HepG2 (cell line): Measurements from ENCODE around the gene SLC16A2.

Experiments used
- BHLHE40 ChIP-seq: IDR thresholded peaks from 2 replicates; pipeline ENCODE4 v1.6.1; 2011; ENCODE audit warnings: low read length, improper control_type of control experiment
- CENPT ChIP-seq: sonication (generic); formaldehyde crosslinking; IDR thresholded peaks from 2 replicates; pipeline ENCODE4 v1.8.0; 2022; ENCODE audit warnings: low read depth, mild to moderate bottlenecking, moderate library complexity, missing genetic modification reagents
- ESRRA ChIP-seq: sonication (generic); formaldehyde crosslinking; IDR thresholded peaks from 2 replicates; pipeline ENCODE4 v1.5.1; 2020; ENCODE audit warnings: mild to moderate bottlenecking, low read depth, missing genetic modification reagents
- EZH2 ChIP-seq: conservative IDR thresholded peaks from 2 replicates; pipeline ENCODE4 v1.6.1; 2012; ENCODE audit warnings: mild to moderate bottlenecking, low read depth, low read length, moderate library complexity
- FOXK1 ChIP-seq: sonication (generic); formaldehyde crosslinking; IDR thresholded peaks from 2 replicates; pipeline ENCODE4 v1.4.0; 2020; ENCODE audit warnings: low read depth, missing genetic modification reagents, borderline replicate concordance
- MAF1 ChIP-seq: sonication (generic); formaldehyde crosslinking; IDR thresholded peaks from 2 replicates; pipeline ENCODE4 v1.5.0; 2020; ENCODE audit warnings: missing genetic modification reagents, borderline replicate concordance
- POLR2AphosphoS5 ChIP-seq: IDR thresholded peaks from 2 replicates; pipeline ENCODE4 v1.6.1; 2012; ENCODE audit warnings: low read depth, low read length
- SIN3A ChIP-seq: IDR thresholded peaks from 2 replicates; pipeline ENCODE4 v1.6.1; 2011; ENCODE audit warnings: low read depth, mild to moderate bottlenecking, control low read depth, low read length, borderline replicate concordance
- SP4 ChIP-seq: sonication (generic); formaldehyde crosslinking; IDR thresholded peaks from 2 replicates; pipeline ENCODE4 v1.8.1; 2023; ENCODE audit warnings: mild to moderate bottlenecking, missing genetic modification reagents
- ZNF274 ChIP-seq: sonication (generic); formaldehyde crosslinking; IDR thresholded peaks from 2 replicates; pipeline ENCODE4 v1.5.1; 2020; ENCODE audit warnings: mild to moderate bottlenecking, missing genetic modification reagents
- TF ChIP-seq, protein P1 (sequence below), 2 experiments: fragments of 450-650 bp in 1 of 2; sonication (generic) in 1 of 2; formaldehyde crosslinking in 1 of 2; IDR thresholded peaks; 2 replicates each; pipeline versions ENCODE4 v1.6.1 to v1.8.0; 2016 to 2022; ENCODE audit warnings: antibody characterized with exemption in 1 of 2, mild to moderate bottlenecking in 1 of 2, missing genetic modification reagents in 1 of 2
- TF ChIP-seq, protein P2 (sequence below): IDR thresholded peaks from 2 replicates; pipeline ENCODE4 v1.6.1; 2016

DNA sequence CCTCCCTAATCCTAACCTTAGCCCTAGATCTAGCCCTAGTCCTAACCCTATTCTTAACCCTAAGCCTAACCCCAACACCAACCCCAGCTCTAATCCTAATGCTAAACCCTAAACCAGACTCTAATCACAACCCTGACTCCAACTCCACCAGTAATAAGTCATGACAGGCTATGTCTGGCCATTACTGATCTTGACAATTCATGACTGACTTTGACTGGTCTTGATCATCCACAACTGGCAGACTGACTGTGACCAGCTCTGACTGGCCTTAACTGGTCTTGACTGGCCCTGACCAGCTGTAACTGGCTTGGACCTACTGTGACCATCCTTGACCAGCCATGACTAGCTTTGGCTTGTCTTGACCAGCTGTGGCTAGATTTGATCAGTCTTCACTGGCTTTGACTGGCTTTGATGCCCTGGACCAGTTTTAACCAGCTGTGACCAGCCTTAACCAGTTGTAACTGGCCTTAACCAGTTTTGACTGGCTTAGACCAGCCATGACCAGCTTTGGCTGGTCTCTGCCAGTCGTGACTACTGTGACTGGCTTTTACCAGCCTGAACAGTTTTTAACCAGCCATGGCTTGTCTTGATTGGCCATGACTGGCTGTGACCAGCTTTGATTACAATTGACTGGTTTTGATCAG lies 124.7 kb downstream of the SLC16A2 start:
- TF ChIP-seq POLR2AphosphoS5, result no peak
- TF ChIP-seq, protein P1, sequence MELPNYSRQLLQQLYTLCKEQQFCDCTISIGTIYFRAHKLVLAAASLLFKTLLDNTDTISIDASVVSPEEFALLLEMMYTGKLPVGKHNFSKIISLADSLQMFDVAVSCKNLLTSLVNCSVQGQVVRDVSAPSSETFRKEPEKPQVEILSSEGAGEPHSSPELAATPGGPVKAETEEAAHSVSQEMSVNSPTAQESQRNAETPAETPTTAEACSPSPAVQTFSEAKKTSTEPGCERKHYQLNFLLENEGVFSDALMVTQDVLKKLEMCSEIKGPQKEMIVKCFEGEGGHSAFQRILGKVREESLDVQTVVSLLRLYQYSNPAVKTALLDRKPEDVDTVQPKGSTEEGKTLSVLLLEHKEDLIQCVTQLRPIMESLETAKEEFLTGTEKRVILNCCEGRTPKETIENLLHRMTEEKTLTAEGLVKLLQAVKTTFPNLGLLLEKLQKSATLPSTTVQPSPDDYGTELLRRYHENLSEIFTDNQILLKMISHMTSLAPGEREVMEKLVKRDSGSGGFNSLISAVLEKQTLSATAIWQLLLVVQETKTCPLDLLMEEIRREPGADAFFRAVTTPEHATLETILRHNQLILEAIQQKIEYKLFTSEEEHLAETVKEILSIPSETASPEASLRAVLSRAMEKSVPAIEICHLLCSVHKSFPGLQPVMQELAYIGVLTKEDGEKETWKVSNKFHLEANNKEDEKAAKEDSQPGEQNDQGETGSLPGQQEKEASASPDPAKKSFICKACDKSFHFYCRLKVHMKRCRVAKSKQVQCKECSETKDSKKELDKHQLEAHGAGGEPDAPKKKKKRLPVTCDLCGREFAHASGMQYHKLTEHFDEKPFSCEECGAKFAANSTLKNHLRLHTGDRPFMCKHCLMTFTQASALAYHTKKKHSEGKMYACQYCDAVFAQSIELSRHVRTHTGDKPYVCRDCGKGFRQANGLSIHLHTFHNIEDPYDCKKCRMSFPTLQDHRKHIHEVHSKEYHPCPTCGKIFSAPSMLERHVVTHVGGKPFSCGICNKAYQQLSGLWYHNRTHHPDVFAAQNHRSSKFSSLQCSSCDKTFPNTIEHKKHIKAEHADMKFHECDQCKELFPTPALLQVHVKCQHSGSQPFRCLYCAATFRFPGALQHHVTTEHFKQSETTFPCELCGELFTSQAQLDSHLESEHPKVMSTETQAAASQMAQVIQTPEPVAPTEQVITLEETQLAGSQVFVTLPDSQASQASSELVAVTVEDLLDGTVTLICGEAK (IDR thresholded peaks at IDR 0.05), result no peak
- TF ChIP-seq, protein P1 (CRISPR knock-in tag; IDR thresholded peaks at IDR 0.05), result no peak
- TF ChIP-seq FOXK1 (CRISPR knock-in tag), result no peak
- TF ChIP-seq ESRRA (CRISPR knock-in tag), result no peak
- no peak for TF ChIP-seq SIN3A
- TF ChIP-seq MAF1 (CRISPR knock-in tag), result no peak
- no peak for TF ChIP-seq EZH2
- TF ChIP-seq SP4 (CRISPR knock-in tag), result no peak
- TF ChIP-seq ZNF274 (CRISPR knock-in tag), result no peak
- TF ChIP-seq, protein P2, sequence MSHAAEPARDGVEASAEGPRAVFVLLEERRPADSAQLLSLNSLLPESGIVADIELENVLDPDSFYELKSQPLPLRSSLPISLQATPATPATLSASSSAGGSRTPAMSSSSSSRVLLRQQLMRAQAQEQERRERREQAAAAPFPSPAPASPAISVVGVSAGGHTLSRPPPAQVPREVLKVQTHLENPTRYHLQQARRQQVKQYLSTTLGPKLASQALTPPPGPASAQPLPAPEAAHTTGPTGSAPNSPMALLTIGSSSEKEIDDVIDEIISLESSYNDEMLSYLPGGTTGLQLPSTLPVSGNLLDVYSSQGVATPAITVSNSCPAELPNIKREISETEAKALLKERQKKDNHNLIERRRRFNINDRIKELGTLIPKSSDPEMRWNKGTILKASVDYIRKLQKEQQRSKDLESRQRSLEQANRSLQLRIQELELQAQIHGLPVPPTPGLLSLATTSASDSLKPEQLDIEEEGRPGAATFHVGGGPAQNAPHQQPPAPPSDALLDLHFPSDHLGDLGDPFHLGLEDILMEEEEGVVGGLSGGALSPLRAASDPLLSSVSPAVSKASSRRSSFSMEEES (CRISPR knock-in tag), result no peak
- no peak for TF ChIP-seq CENPT (CRISPR knock-in tag)
- TF ChIP-seq BHLHE40, result no peak
